ENCODE results near the gene SLC4A2.

SLC4A2 gene

GRCh38 chr7:151118108-151119054, 59.0 kb downstream of the SLC4A2 start:
- DNase-seq, result no peak

- DNase-seq, result no peak
Observed at GRCh38 chr7:151119055-151119415, 59.6 kb downstream of the SLC4A2 start.

DNA sequence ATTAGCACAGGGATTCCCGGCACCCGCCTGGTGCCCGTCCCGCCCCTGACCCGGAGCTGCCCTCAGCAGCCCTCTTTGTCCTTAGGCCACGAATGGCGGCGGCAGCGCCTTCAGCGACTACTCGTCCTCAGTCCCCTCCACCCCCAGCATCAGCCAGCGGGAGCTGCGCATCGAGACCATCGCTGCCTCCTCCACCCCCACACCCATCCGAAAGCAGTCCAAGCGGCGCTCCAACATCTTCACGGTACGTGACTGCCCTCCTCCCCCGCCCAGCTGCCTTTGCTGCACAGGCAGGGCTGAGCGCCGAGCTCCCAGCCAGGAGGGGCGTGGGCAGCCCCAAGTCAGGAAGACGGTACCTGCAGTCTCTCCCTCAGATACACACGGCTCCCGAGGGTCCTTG, 60.5 kb downstream of the SLC4A2 start:
- DNase-seq, result no peak

GRCh38 chr7:151120896-151121295, 61.5 kb downstream of the SLC4A2 start:
- DNase-seq, result no peak

- DNase-seq, result no peak
Observed at GRCh38 chr7:151121380-151122170, 62.2 kb downstream of the SLC4A2 start.

DNA sequence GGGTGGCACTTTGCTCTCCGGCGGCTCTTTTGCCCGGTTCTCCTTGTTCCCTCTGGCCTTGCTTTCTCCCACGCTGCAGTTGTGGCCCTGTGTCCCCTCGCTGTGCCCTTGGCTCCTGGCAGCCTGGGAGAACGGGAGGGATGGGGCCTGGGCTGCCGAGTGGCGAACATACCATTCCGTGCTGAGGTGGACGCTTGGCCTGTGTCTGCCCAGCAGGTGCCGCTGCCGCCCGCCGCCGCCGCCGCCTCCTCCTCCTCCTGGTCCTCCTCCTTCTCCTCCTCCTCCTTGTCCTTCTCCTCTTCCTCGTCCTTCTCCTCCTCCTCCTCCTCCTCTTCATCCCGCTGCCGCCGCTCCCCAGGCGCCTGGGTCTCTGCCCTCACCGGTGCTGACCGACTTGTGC, 62.9 kb downstream of the SLC4A2 start:
- no peak for DNase-seq

GRCh38 chr7:151122796-151123157, 63.4 kb downstream of the SLC4A2 start:
- no peak for DNase-seq

DNA sequence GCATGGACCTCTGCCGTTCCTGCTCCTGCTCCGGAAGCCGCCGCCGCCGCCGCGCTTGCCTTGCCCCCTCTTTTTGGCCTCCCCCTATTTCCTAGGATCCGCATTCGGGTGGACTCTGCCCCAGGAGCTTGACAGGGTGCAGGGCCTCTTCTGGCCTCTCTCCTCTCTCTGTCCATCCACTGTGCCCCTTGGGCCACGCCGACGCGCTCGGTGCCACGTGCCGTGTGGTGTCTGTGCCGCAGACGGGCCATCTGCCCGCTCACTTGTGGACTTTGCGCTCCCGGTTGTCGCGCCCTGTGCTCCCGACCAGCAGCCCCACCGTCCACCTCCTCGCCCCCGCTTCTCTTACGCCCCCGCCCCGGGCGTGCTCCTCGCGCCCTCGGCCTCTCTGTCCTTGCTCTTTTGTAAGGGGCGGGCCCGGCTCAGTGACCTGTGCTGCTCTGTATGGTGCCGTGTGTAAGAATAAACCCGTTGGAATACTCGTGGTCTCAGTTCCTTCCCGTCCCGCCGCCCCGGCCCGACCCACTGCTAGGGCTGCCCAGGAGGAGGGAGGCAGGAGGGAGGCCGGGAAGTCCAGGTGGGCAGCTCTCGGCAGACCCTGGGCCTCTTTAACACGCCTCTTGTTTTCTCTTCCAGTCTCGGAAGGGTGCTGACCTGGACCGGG, 63.9 kb downstream of the SLC4A2 start:
- no peak for DNase-seq

DNA sequence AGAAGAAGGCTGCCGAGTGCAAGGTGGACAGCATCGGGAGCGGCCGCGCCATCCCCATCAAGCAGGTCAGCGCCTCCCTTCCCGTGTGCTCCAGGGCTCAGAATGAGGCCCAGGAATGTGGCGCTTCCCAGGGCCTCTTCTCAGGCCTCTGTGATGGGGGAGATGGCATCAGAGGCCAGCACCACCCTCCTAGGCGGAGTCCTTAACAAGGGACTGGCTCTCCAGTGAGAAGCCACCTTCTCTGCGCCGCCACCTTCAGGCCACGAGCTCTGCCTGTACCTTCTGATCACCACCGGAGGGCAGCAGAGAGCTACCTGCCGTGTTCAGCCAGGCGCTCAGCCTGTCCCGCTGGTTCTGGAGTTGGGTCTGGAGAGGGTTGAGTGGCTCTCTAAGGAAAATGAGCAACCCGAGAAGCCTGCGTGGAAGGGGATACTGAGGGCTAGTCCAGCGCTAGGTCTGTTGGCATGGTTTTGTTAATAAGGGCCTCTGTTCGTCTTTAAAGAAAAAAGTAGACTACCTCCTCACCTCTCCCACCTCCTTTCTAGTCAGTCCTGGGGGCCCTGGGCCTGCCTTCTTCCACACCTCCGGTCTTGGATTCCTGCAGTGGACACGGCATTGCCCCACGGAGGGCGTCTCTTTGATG, 64.6 kb downstream of the SLC4A2 start:
- DNase-seq, result peak; percentile 61

GRCh38 chr7:151124481-151124880, 65.1 kb downstream of the SLC4A2 start:
- DNase-seq, result no peak

- no peak for DNase-seq
Observed at GRCh38 chr7:151124899-151125399, 65.6 kb downstream of the SLC4A2 start.

DNA sequence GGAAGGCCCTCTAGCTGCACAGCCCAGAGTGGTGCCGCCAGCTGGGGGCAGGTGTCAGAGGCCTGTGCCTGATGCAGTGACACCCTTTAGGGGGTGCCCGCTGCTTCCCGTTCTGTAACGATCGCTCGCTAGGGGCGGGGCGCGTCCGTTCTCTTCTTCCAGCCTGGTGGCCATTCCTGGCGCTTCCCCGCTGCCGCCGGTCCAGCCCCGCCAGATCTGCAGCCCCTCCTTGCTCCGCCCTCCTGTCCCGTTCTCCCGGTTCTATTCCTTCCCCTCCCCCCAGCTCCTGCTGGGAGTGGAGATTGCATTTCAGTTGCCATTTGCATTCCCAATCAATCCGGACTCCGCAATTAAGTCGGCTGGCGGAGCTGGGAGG, 66.1 kb downstream of the SLC4A2 start:
- peak; percentile 57 for DNase-seq

DNA sequence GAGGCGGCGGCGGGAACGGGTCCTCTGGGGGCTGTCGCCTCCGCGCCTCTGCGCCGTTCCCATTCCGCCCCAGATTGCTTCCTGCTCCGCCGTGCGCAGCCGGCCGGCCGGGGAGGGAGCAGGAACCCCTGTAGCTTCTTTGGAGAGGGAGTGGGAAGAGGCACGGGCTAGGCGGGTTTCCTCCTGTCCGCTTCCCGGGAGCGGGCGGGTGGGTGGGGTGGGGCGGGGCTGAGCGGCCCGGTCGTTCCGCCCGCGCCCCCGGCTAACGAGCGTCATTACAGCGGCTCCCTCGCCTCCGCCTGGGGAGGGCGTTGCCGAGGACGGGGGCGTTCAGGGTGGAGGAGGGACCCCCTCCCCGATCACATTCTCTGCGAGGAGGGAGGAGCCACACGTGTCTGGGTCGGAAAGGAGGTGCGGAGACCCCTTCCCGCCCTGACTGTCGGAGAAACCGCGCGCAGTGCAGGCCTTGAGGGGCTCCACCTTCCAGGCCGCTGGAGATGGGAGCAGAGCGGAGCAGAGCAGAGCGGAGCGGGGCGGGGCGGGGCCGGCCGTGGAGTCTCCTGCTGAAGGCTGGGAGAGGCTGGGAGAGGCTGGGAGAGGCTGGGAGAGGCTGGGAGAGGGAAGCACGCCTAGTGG, 66.6 kb downstream of the SLC4A2 start:
- peak; percentile 65 for DNase-seq
